Esophagus muscularis mucosa (tissue), 4 donors: ENCODE measurements around the gene RBM17. TPM values are rescaled to one million over a fixed set of nuclear protein-coding genes. Genes with fewer than 3 reads are reported as not detected.

ENCODE experiments used
- DNase-seq: peaks from one replicate; pipeline ENCODE4 v3.0.0-alpha.2; 2017; ENCODE audit errors: extremely low spot score
- H3K27ac ChIP-seq, 4 donors: fragments of 200-600 bp; sonication (generic); replicated peaks in 1 of 4; 1 replicate in 3 of 4; 2 replicates in 1 of 4; pipeline ENCODE4 v1.5.1; 2016 to 2019; ENCODE audit warnings: mild to moderate bottlenecking in 1 of 4
- H3K27me3 ChIP-seq, 4 donors: fragments of 200-600 bp; sonication (generic); one replicate each; pipeline versions ENCODE4 v1.5.1 to v1.6.0; 2016 to 2019
- H3K36me3 ChIP-seq, 4 donors: fragments of 200-600 bp; sonication (generic); one replicate each; pipeline ENCODE4 v1.5.1; 2016 to 2019
- H3K4me1 ChIP-seq, 4 donors: fragments of 200-600 bp; sonication (generic); one replicate each; pipeline ENCODE4 v1.5.1; 2016 to 2019
- H3K4me3 ChIP-seq, 4 donors: fragments of 200-600 bp; sonication (generic); 1 replicate in 2 of 4; 2 replicates in 2 of 4; pipeline ENCODE4 v1.5.1; 2016 to 2019; ENCODE audit warnings: mild to moderate bottlenecking in 4 of 4, moderate library complexity in 1 of 4
- H3K9me3 ChIP-seq, 4 donors: fragments of 200-600 bp; sonication (generic); 1 replicate in 3 of 4; 2 replicates in 1 of 4; pipeline ENCODE4 v1.5.1; 2016 to 2019
- EP300 ChIP-seq: sonication (generic); formaldehyde crosslinking; IDR thresholded peaks from one replicate; pipeline ENCODE4 v1.6.1; 2017; ENCODE audit warnings: antibody characterized with exemption
- POLR2A ChIP-seq: fragments of 450-650 bp; IDR thresholded peaks from one replicate; pipeline ENCODE4 v1.6.1; 2017; ENCODE audit warnings: antibody characterized with exemption, moderate library complexity, mild to moderate bottlenecking, low read depth
- POLR2AphosphoS5 ChIP-seq, 2 donors: sonication (generic); formaldehyde crosslinking; IDR thresholded peaks; one replicate each; pipeline ENCODE4 v1.6.1; 2017; ENCODE audit warnings: antibody characterized with exemption in 2 of 2
- WGBS: methylation state at CpG from one replicate; pipeline ENCODE4 v1.1.5; 2018; 5-methylcytosine and 5-hydroxymethylcytosine counted together
- intact Hi-C: fragments of 100-400 bp; cut with DNase I; formaldehyde crosslinking; loops from one replicate; pipeline ENCODE4 v1.15.1; 2023
- total RNA-seq, 4 donors: library from RNA; depleted of rRNA; stranded (reverse); fragments of >200 nt; gene quantifications; one replicate each; pipeline versions ENCODE4 v1.1.0 to v1.2.1, GENCODE V29; 2016
- TF ChIP-seq, protein P1 (sequence below), 3 experiments: fragments of 200-600 bp in 2 of 3; fragments of 450-650 bp in 1 of 3; sonication (generic) in 2 of 3; IDR thresholded peaks; one replicate each; pipeline ENCODE4 v1.5.1; 2017 to 2019; ENCODE audit warnings: antibody characterized with exemption in 3 of 3, mild to moderate bottlenecking in 2 of 3, moderate library complexity in 1 of 3

RBM17 gene
- total RNA-seq, 4 donors from 2014 or later = 48.5 to 72.9 (median 59.5) TPM

GRCh38 chr10:6128591-6129251, 39.9 kb downstream of the RBM17 start:
- WGBS = 57% methylated on average over 7 of the region's 15 CpGs
- peak overlapping the region in 1 of 4 donors; percentile 19 for H3K4me3 ChIP-seq
- intact Hi-C loops = no loop called here
- TF ChIP-seq, protein P1, sequence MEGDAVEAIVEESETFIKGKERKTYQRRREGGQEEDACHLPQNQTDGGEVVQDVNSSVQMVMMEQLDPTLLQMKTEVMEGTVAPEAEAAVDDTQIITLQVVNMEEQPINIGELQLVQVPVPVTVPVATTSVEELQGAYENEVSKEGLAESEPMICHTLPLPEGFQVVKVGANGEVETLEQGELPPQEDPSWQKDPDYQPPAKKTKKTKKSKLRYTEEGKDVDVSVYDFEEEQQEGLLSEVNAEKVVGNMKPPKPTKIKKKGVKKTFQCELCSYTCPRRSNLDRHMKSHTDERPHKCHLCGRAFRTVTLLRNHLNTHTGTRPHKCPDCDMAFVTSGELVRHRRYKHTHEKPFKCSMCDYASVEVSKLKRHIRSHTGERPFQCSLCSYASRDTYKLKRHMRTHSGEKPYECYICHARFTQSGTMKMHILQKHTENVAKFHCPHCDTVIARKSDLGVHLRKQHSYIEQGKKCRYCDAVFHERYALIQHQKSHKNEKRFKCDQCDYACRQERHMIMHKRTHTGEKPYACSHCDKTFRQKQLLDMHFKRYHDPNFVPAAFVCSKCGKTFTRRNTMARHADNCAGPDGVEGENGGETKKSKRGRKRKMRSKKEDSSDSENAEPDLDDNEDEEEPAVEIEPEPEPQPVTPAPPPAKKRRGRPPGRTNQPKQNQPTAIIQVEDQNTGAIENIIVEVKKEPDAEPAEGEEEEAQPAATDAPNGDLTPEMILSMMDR (IDR thresholded peaks at IDR 0.05) = no peak
- no peak for TF ChIP-seq EP300
- TF ChIP-seq POLR2A = no peak
- peak in 1 of 2 donors; percentile 23 for TF ChIP-seq POLR2AphosphoS5 (IDR thresholded peaks at IDR 0.05)
- H3K27ac ChIP-seq = no peak overlapping the region
- H3K36me3 ChIP-seq = no peaks in the 10 kb centered on the region
- peaks cover 0 to 16% (median 0%) of the 10 kb centered on the region in 4 donors for H3K27me3 ChIP-seq
- peaks cover 13 to 28% (median 27%) of the 10 kb centered on the region in 4 donors for H3K4me1 ChIP-seq
- DNase-seq = no peak
- H3K9me3 ChIP-seq = no peaks in the 10 kb centered on the region

GRCh38 chr10:6130848-6131470, 42.1 kb downstream of the RBM17 start:
- intact Hi-C loops = no loop called here
- TF ChIP-seq, protein P1 (IDR thresholded peaks at IDR 0.05) = no peak
- no peak for TF ChIP-seq POLR2A
- TF ChIP-seq POLR2AphosphoS5 (IDR thresholded peaks at IDR 0.05) = no peak
- no peak for TF ChIP-seq EP300
- 75% methylated on average over 2 of the region's 7 CpGs for WGBS
- Histone ChIP-seq H3K4me1 (peaks cover 6 to 14% (median 13%) of the 10 kb centered on the region in 4 donors), H3K36me3 (no peaks in the 10 kb centered on the region), H3K27me3 (peaks cover 0 to 20% (median 0%) of the 10 kb centered on the region in 4 donors), H3K27ac (no peak overlapping the region), H3K9me3 (no peaks in the 10 kb centered on the region), H3K4me3 (no peak overlapping the region)
- no peak for DNase-seq

DNA sequence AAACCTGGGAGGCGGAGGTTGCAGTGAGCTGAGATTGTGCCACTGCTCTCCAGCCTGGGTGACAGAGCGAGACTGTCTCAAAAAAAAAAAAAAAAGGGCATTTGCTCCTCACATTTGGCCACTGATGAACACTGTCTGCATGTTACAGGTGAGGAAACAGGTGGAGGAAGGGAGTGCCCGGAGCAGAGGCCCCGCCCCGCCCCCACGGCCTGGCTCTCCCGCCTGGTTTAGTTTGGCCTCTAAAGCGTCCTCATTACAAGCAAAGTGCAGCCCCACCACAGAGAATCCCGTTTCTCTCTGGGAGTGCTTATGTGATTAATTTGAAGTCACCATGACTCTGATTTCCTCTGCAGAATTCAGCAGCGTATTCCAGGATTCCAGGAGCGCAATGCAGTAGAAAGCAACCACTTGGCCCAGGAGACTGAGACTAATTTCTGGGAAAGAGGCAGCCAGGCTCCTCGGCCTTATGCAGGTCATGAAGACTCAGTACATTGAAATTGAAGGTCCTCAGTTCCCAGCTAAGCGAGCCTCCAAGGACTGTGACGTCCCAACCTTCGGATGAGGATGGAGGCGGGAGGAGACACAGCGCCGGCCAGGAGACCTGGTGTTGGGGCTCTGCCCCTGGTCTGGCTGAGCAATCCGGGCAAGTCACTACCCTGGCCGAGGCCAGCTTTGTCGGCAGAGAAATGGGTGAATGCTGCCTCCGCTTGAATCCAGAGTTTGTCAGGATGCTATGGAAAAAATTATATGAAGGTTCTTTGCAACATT, 44.7 kb downstream of the RBM17 start:
- Histone ChIP-seq H3K27ac (no peak overlapping the region), H3K36me3 (no peaks in the 10 kb centered on the region), H3K9me3 (no peaks in the 10 kb centered on the region), H3K4me3 (no peak overlapping the region), H3K27me3 (peaks cover 0 to 35% (median 0%) of the 10 kb centered on the region in 4 donors), H3K4me1 (peaks cover 6 to 9% (median 8%) of the 10 kb centered on the region in 4 donors)
- intact Hi-C loops = no loop called here
- 83% methylated on average over 21 of the region's 22 CpGs for WGBS
- TF ChIP-seq EP300 (no peak), POLR2A (no peak)
- TF ChIP-seq, protein P1 (IDR thresholded peaks at IDR 0.05) = no peak
- no peak for DNase-seq

DNA sequence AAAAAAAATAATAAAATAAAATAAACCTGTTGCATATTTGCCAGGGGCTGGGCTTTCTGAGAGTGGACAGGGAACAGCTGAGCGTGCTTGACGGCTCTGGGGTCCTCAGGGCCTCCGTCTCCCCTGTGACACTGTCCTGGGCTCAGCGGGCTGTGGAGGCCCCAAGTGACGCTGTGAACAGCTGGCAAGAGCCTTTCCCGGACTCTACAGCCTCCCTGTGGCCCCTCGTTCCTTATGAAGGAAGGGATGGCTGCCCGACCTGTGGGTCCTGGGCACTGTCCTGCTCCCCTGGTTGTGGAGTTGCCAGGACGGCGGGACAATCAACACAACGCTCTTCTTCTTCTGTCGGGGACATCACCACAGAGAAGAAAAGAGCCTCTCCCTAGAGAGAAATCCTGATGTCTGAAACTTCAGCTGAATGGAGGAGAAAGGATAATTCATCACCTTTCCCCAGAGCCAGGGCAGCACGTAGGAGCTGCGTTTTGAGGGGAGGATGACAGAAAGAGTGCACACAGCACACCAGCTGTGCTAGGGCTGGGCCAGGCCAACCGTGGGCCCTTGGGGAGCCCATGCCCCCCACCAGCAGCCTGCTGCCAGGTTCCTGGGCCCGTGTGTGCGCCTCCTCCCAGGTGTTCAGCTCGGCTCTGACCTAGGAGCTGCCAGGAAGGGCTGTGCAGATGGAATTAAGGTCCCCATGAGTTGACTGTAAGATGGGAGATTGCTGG, 45.4 kb downstream of the RBM17 start:
- no peak overlapping the region for H3K27ac ChIP-seq
- H3K27me3 ChIP-seq = peaks cover 0 to 35% (median 0%) of the 10 kb centered on the region in 4 donors
- no peak for DNase-seq
- WGBS = 89% methylated on average over 17 of the region's 18 CpGs
- intact Hi-C loops = no loop called here
- no peaks in the 10 kb centered on the region for H3K9me3 ChIP-seq
- H3K4me1 ChIP-seq = peaks cover 0 to 1% (median under 1%) of the 10 kb centered on the region in 4 donors
- no peaks in the 10 kb centered on the region for H3K36me3 ChIP-seq
- no peak overlapping the region for H3K4me3 ChIP-seq
- TF ChIP-seq POLR2AphosphoS5 (IDR thresholded peaks at IDR 0.05) = no peak
- TF ChIP-seq, protein P1 (IDR thresholded peaks at IDR 0.05) = no peak
- TF ChIP-seq POLR2A = no peak
- TF ChIP-seq EP300 = no peak
